ENCODE results near the gene SLIT3.

The SLIT3 gene

GRCh38 chr5:169300468-169301385 lies at the start of gene SLIT3:
Gene SLIT3 (minus strand): TSS chr5:169301139. CDS start chr5:169300709, 430 bp downstream.
- no peak for DNase-seq (ENCODE audit: low read depth, low spot score)

DNA sequence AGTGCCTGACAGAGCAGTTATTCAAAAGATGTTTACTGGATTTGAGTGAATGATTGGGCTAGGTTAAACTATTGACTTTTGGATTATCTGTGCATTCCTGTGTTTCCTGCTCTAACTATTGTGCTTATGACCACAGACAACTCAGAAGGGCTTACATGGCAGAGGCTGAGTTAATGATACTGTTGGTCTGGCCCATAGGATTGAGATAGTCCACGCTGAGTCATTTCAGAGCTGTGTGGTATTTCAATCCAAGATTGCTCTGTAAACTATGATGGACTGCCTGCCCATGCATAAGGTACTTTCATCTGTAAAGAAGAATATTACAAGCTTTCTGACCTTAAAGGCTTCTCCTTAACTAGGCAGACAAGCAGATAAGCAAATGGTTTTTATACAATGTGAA lies 49.1 kb upstream of the SLIT3 start:
- no peak for DNase-seq (ENCODE audit: low read depth, low spot score)

- no peak for DNase-seq (ENCODE audit: low read depth, low spot score)
These were observed 46.8 kb upstream of the SLIT3 start for GRCh38 chr5:169347786-169348185.

DNA sequence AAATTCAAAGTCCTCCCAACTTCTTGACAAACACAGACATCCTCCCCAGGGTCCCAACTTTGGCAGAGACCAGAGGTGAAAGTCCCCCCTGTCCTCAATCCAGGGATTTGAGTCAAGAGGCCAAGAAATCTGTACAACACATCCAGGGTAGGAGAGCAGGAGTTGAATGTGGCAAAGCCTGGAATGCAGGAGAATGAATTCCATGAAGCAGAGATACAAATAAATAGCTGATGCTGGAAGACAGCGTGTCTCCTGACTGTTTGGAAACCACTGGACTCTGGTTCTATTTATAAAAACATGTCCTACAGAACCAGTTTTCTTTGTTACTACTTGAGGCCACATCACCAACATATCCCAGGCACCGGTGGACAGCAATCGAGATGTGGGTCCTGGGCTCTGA lies 43.7 kb upstream of the SLIT3 start:
- DNase-seq (ENCODE audit: low read depth, low spot score) = no peak

DNA sequence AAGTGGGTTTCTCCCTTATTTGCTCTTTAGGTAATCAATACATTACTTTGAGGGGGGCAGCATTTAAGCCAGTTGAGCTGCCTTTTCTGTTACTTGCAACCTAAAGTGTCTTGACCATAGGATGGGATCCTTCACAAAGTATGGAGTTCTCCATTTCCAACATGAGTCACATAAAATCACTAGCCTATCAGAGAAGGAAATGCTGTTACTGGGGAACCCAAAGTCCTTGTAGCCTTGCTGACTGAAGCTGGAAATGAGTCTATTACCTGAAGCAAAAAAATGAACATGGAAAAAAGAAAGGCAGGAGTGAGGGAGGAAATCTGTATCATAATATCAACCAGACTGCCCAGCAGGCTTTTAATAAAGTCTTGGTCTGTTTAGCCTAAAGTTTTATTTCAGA lies 42.8 kb upstream of the SLIT3 start:
- no peak for DNase-seq (ENCODE audit: low read depth, low spot score)

- DNase-seq (ENCODE audit: low read depth, low spot score) = no peak
These were observed 40.6 kb upstream of the SLIT3 start for GRCh38 chr5:169341556-169341955.

GRCh38 chr5:169339869-169340268 lies 38.9 kb upstream of the SLIT3 start:
- DNase-seq (ENCODE audit: low read depth, low spot score) = no peak

GRCh38 chr5:169336242-169336641 lies 35.3 kb upstream of the SLIT3 start:
- DNase-seq (ENCODE audit: low read depth, low spot score) = no peak

GRCh38 chr5:169335806-169336205 lies 34.9 kb upstream of the SLIT3 start:
- no peak for DNase-seq (ENCODE audit: low read depth, low spot score)

- DNase-seq (ENCODE audit: low read depth, low spot score) = no peak
These were observed 32.6 kb upstream of the SLIT3 start for GRCh38 chr5:169333518-169333917.

- no peak for DNase-seq (ENCODE audit: low read depth, low spot score)
These were observed 30.4 kb upstream of the SLIT3 start for GRCh38 chr5:169331292-169331852.

- DNase-seq (ENCODE audit: low read depth, low spot score) = no peak
These were observed 27.5 kb upstream of the SLIT3 start for GRCh38 chr5:169328401-169328800.

GRCh38 chr5:169325273-169325672 lies 24.3 kb upstream of the SLIT3 start:
- no peak for DNase-seq (ENCODE audit: low read depth, low spot score)

GRCh38 chr5:169318556-169318955 lies 17.6 kb upstream of the SLIT3 start:
- DNase-seq (ENCODE audit: low read depth, low spot score) = no peak

DNA sequence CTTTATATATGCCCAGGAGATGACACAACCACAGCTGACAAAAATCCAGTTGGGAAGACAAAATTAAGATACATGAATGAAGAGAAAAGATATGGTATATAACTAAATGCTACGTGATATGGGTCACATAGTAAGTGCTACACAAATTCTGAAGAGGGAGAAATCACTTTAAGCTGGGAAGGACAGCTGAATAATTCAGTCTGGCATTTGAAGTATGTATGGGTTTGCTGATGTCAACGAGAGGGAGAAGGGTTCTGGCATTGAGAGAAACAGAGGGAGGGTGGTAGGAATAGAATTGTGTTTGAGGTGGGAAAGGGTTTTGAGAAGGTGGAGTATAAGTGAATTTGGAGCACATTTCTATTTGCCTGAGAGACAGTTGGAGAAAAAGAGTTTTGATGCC lies 6.7 kb upstream of the SLIT3 start:
- no peak for DNase-seq (ENCODE audit: low read depth, low spot score)

GRCh38 chr5:169305366-169305765 lies 4.4 kb upstream of the SLIT3 start:
- DNase-seq (ENCODE audit: low read depth, low spot score) = no peak

DNA sequence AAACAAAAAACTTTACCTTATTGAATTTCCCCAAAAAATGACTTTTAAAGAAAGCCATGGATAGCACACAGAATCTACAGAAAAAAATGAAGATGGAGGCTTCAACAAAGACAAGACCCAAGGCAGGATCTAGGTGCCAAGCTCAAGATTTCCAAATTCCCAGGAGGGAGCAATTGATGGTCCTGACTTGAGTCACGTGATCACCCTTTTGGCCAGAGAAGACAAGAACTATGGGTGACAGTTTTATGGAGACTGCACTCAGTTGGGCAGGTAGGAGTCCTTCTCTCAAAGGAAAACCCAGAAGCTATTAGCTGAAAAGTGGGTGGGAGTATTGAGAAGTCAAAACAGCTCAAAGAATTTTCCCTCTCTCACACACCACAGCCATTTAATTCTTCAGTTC lies 3.2 kb upstream of the SLIT3 start:
- no peak for DNase-seq (ENCODE audit: low read depth, low spot score)

GRCh38 chr5:169303119-169303515 lies 2.2 kb upstream of the SLIT3 start:
- DNase-seq (ENCODE audit: low read depth, low spot score) = no peak

DNA sequence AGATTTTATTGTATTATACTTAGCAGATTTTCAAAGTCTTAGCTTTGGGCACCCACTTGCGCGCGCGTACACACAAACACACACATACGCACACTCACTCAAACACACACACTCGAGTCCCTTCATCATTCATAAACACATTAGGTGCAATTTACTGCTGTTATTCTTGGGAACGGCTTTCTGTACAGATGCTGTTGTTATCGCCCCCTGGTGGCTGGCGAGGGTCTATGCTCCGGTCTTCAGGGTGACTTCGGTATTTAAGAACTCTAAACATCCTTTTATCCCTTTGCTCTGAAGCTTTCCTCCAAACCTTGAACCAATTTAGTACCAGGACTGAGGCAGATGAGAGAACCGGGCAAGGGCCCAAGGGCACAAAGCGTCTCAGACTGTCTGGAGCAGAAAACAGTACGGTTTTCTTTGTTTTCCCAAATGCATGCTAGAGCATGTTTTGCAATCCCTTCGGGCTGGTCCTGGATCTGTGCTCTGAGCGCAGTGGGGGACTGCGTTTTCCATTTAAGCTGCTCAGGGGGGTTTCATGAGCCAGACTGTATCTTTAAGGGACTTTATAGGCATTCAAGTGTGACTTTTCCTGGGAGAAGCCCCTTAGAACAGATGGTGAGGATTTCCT lies 1.7 kb upstream of the SLIT3 start:
- DNase-seq (ENCODE audit: low read depth, low spot score) = no peak

DNA sequence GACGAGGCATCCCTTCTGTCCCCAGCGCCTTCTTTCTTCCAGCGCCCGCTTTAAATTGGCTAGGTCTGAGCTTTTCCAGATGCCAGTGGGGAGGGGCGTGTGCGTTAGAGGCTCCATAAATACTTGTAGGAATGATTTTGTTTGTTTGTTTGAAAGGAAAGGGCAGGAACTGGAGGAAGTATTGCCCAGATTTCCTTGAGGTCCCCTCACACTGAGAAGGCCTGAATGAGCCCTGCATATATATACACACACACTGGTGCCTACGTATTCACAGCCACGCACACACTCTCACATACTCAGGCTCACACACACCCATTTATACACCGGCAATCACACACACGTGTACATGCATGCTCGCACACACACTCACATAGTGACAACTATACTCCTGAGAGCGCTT lies 1.0 kb upstream of the SLIT3 start:
- no peak for DNase-seq (ENCODE audit: low read depth, low spot score)

- DNase-seq (ENCODE audit: low read depth, low spot score) = no peak
These were observed 521 bp upstream of the SLIT3 start for GRCh38 chr5:169301386-169301934.

GRCh38 chr5:169299663-169300467 lies 1.1 kb downstream of the SLIT3 start:
- no peak for DNase-seq (ENCODE audit: low read depth, low spot score)

All from iPS DF 19.7 (cell line).